Activated naive CD4-positive, alpha-beta T cell treated with anti-CD3 and anti-CD28 coated beads for 36 hours (primary cell): Measurements from ENCODE around the gene ARFGAP1. TPM values are rescaled to one million over a fixed set of nuclear protein-coding genes. Genes with fewer than 3 reads are reported as not detected.

ENCODE experiments used
- CTCF ChIA-PET: fragments of 350-600 bp; sonication (Branson Sonifier 250); formaldehyde crosslinking; loops from one replicate; lab custom pipeline; 2021; ENCODE audit warnings: antibody characterized with exemption; lab: Charles Lee
- DNase-seq: peaks from one replicate; pipeline ENCODE4 v3.0.0-alpha.2; 2020
- H3K27ac Mint-ChIP-seq: one replicate; pipeline ENCODE4 v1.8.0; 2021; ENCODE audit warnings: mild to moderate bottlenecking, mixed read lengths
- H3K27me3 Mint-ChIP-seq: one replicate; pipeline ENCODE4 v1.8.0; 2021; ENCODE audit warnings: low read depth, mixed read lengths
- H3K36me3 Mint-ChIP-seq: one replicate; pipeline ENCODE4 v1.8.0; 2021; ENCODE audit warnings: low read depth, mixed read lengths
- H3K4me1 Mint-ChIP-seq: one replicate; pipeline ENCODE4 v1.8.0; 2021; ENCODE audit warnings: low read depth, mixed read lengths
- H3K4me3 Mint-ChIP-seq: one replicate; pipeline ENCODE4 v1.8.0; 2021; ENCODE audit warnings: mild to moderate bottlenecking, moderate library complexity, mixed read lengths
- H3K9me3 Mint-ChIP-seq: one replicate; pipeline ENCODE4 v1.8.0; 2021; ENCODE audit warnings: mixed read lengths
- intact Hi-C: fragments of 100-400 bp; cut with micrococcal nuclease; formaldehyde crosslinking; loops from one replicate; pipeline ENCODE4 v1.15.1; 2023
- total RNA-seq, 2 experiments: library from RNA; stranded (reverse); gene quantifications; one replicate each; pipeline ENCODE4 v1.2.3, GENCODE V29; 2021

ARFGAP1 gene
- total RNA-seq, 2 experiments from 2014 or later: 82.4 to 89.4 TPM

- H3K4me3 Mint-ChIP-seq: no peak overlapping the region
- H3K36me3 Mint-ChIP-seq: no peaks in the 10 kb centered on the region
- no peak overlapping the region for H3K27ac Mint-ChIP-seq
- intact Hi-C loops: no loop called here
- no peak for DNase-seq
- CTCF ChIA-PET: interaction anchor here (1.4 kb wide), 1 partner anchor 31 kb away, joined by 8 read pairs; no protein-coding TSS in a partner anchor
- H3K9me3 Mint-ChIP-seq: no peaks in the 10 kb centered on the region
- H3K4me1 Mint-ChIP-seq: peaks cover 2% of the 10 kb centered on the region
- peaks cover 36% of the 10 kb centered on the region for H3K27me3 Mint-ChIP-seq
These were observed 17.8 kb upstream of the ARFGAP1 start for GRCh38 chr20:63254606-63255384.

DNA sequence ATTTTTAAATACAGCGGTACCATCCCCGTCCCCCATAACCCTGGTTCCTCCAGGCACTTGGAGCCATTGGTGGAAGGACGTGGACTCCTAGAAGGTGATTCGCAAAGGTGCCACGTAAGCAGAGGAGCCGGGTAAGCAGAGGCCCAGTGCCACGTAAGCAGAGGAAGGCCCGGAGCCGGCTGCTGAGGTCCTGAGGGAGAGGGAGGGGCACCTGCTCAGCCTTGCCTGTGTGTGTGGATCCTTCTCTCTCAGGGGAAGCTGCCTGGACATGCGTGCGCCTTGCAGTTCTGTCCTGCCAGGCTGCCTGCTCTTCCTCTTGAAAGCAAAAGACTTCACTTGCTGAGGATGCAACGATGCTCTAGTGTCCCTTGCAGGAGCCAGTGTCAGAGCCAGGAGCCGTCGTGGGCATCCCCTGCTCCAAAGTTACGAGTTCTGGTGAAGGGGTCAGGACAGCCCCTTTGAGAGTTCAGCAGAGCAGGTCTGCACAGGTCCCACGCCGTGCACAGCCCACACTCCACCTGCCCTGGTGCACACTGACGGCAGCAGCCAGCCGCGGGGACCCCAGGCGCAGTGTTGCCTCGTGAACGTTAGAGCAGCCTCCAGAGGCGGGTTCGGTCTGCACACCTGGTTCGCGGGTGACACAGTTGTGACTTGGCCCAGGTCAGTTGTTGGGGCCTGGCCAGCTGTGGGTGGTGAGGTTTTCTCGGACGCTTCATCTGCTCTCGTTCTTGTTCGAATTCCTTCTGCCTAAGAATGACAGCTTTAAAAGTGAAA lies 16.5 kb upstream of the ARFGAP1 start:
- no peak for DNase-seq
- Mint-ChIP-seq H3K9me3 (no peaks in the 10 kb centered on the region), H3K4me3 (no peak overlapping the region), H3K27me3 (peaks cover 34% of the 10 kb centered on the region), H3K27ac (no peak overlapping the region), H3K4me1 (peaks cover 2% of the 10 kb centered on the region), H3K36me3 (no peaks in the 10 kb centered on the region)
- intact Hi-C loops: no loop called here
- CTCF ChIA-PET: interaction anchor here (1.4 kb wide), 1 partner anchor 33 kb away, joined by 8 read pairs; no protein-coding TSS in a partner anchor

DNA sequence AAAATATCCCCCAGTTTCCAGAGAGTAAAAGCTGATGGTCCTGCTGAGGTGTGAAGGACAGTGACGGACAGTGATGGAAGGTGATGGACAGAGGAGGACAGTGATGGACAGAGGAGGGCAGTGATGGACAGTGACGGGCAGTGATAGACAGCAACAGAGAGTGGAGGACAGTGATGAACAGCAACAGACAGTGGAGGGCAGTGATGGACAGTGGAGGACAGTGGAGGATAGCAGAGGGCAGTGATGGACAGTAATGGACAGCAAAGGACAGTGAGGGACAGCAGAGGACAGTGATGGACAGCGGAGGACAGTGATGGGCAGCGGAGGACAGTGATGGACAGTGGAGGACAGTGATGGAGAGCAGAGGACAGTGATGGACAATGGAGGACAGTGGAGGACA lies 15.7 kb upstream of the ARFGAP1 start:
- no peaks in the 10 kb centered on the region for H3K9me3 Mint-ChIP-seq
- peaks cover 34% of the 10 kb centered on the region for H3K27me3 Mint-ChIP-seq
- intact Hi-C loops: no loop called here
- no peak overlapping the region for H3K4me3 Mint-ChIP-seq
- H3K36me3 Mint-ChIP-seq: no peaks in the 10 kb centered on the region
- DNase-seq: no peak
- H3K27ac Mint-ChIP-seq: no peak overlapping the region
- CTCF ChIA-PET: no interaction called here
- H3K4me1 Mint-ChIP-seq: peaks cover 2% of the 10 kb centered on the region

GRCh38 chr20:63257629-63258028 lies 15.0 kb upstream of the ARFGAP1 start:
- Mint-ChIP-seq H3K27ac (no peak overlapping the region), H3K36me3 (no peaks in the 10 kb centered on the region), H3K27me3 (peaks cover 31% of the 10 kb centered on the region), H3K9me3 (no peaks in the 10 kb centered on the region), H3K4me1 (peaks cover 4% of the 10 kb centered on the region), H3K4me3 (no peak overlapping the region)
- DNase-seq: no peak
- intact Hi-C loops: no loop called here
- CTCF ChIA-PET: interaction anchor here (0.7 kb wide), 1 partner anchor 8 kb away, joined by 3 read pairs; no protein-coding TSS in a partner anchor

GRCh38 chr20:63258781-63259180 lies 13.8 kb upstream of the ARFGAP1 start:
- no peak overlapping the region for H3K4me3 Mint-ChIP-seq
- H3K4me1 Mint-ChIP-seq: peaks cover 3% of the 10 kb centered on the region
- H3K36me3 Mint-ChIP-seq: no peaks in the 10 kb centered on the region

GRCh38 chr20:63259734-63260460 lies 12.7 kb upstream of the ARFGAP1 start:
- H3K4me3 Mint-ChIP-seq: no peak overlapping the region
- no peak for DNase-seq
- H3K4me1 Mint-ChIP-seq: peaks cover 3% of the 10 kb centered on the region
- H3K9me3 Mint-ChIP-seq: no peaks in the 10 kb centered on the region
- H3K36me3 Mint-ChIP-seq: no peaks in the 10 kb centered on the region
- H3K27me3 Mint-ChIP-seq: peaks cover 26% of the 10 kb centered on the region
- H3K27ac Mint-ChIP-seq: no peak overlapping the region
- CTCF ChIA-PET: interaction anchor here (0.6 kb wide), 1 partner anchor 31 kb away, joined by 3 read pairs; no protein-coding TSS in a partner anchor
- intact Hi-C loops: no loop called here

More at GRCh38 chr20:63258781-63259180, 13.8 kb upstream of the ARFGAP1 start:
- Mint-ChIP-seq H3K9me3 (no peaks in the 10 kb centered on the region), H3K27me3 (peaks cover 25% of the 10 kb centered on the region), H3K27ac (no peak overlapping the region)
- intact Hi-C loops: no loop called here
- CTCF ChIA-PET: no interaction called here
- no peak for DNase-seq

DNA sequence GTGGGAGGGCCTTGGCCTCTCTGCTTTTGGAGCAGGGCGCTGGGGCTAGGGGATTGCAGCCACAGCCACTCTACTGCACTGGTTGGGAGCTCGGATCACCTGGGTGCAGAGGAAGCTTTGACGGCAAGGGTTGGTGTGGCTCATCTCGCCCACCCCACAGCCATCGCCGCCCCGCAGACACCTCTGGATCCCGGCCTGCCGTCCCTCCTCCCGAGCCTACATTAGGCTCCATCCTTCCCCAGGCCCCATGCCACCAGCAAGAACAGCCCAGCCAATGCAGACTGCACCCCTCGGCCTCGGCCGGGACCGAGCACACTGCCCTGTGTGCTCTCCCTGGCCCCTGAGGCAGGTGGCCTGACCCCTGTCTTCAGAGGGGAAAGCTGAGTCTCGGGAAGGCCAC lies 12.1 kb upstream of the ARFGAP1 start:
- CTCF ChIA-PET: no interaction called here
- Mint-ChIP-seq H3K9me3 (no peaks in the 10 kb centered on the region), H3K4me1 (peaks cover 3% of the 10 kb centered on the region), H3K27me3 (peaks cover 21% of the 10 kb centered on the region), H3K27ac (no peak overlapping the region), H3K4me3 (no peak overlapping the region), H3K36me3 (no peaks in the 10 kb centered on the region)
- no peak for DNase-seq
- intact Hi-C loops: no loop called here

- peaks cover 3% of the 10 kb centered on the region for H3K4me1 Mint-ChIP-seq
- H3K9me3 Mint-ChIP-seq: no peaks in the 10 kb centered on the region
- intact Hi-C loops: no loop called here
- H3K36me3 Mint-ChIP-seq: no peaks in the 10 kb centered on the region
- DNase-seq: no peak
- peaks cover 15% of the 10 kb centered on the region for H3K27me3 Mint-ChIP-seq
- CTCF ChIA-PET: no interaction called here
- H3K27ac Mint-ChIP-seq: no peak overlapping the region
- no peak overlapping the region for H3K4me3 Mint-ChIP-seq
These were observed 11.4 kb upstream of the ARFGAP1 start for GRCh38 chr20:63261060-63261794.

- no peaks in the 10 kb centered on the region for H3K36me3 Mint-ChIP-seq
- H3K27ac Mint-ChIP-seq: no peak overlapping the region
- DNase-seq: no peak
- intact Hi-C loops: no loop called here
- H3K27me3 Mint-ChIP-seq: peaks cover 8% of the 10 kb centered on the region
- CTCF ChIA-PET: no interaction called here
- H3K4me3 Mint-ChIP-seq: no peak overlapping the region
- peaks cover 3% of the 10 kb centered on the region for H3K4me1 Mint-ChIP-seq
- H3K9me3 Mint-ChIP-seq: no peaks in the 10 kb centered on the region
These were observed 10.7 kb upstream of the ARFGAP1 start for GRCh38 chr20:63261795-63262528.

DNA sequence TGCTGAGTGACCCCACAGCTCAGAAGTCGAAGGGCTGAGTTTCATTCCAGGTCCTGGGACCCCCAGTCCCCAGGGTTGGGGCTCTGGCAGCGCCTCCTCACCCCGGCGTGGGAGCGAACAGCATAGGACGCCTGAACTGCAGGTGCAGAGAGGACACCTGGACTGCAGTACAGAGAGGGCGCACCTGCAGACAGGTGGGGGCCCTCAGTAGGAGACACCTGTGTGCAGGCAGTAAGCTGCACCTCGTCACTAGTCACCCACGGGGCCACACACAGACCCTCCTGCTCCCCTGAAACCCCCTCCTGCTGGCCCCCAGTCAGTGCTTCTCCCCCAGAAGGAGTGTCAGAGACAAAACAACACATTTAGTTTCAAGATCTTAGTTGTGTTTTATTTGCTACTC lies 9.8 kb upstream of the ARFGAP1 start:
- intact Hi-C loops: no loop called here
- Mint-ChIP-seq H3K4me3 (no peak overlapping the region), H3K27ac (no peak overlapping the region), H3K9me3 (no peaks in the 10 kb centered on the region), H3K27me3 (peaks cover 6% of the 10 kb centered on the region), H3K36me3 (no peaks in the 10 kb centered on the region), H3K4me1 (peaks cover 3% of the 10 kb centered on the region)
- DNase-seq: no peak
- CTCF ChIA-PET: no interaction called here

DNA sequence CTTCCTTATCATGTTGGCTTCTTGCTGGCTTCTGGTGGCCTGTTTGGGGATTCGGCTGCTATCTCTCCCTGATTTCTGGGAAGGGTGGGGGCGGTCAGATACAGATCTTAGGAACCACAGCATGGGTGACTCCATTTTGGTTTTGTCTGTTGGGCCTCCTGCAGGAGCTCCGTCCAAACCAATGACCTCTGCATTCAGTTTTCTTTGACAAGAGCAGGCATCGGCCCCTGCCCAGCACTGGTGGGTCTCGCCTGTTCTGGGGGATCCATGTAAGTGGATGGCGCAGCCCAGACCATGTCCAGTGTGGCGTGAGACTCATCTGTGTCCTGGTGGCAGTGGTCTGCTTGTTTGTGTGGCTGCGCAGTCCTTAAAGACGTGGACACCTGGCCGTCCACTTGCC lies 8.6 kb upstream of the ARFGAP1 start:
- intact Hi-C loops: no loop called here
- CTCF ChIA-PET: no interaction called here
- Mint-ChIP-seq H3K4me1 (peaks cover 3% of the 10 kb centered on the region), H3K27me3 (peaks cover 3% of the 10 kb centered on the region), H3K4me3 (no peak overlapping the region), H3K9me3 (no peaks in the 10 kb centered on the region), H3K27ac (no peak overlapping the region), H3K36me3 (no peaks in the 10 kb centered on the region)
- DNase-seq: no peak
